Myometrial cell (primary cell): ENCODE data around the gene ELOA2. TPM values are rescaled to one million over a fixed set of nuclear protein-coding genes. Genes with fewer than 3 reads are reported as not detected.

Source experiments
- total RNA-seq: library from RNA; depleted of rRNA; stranded (reverse); fragments of >200 nt; gene quantifications from 2 replicates; pipeline ENCODE4 v1.2.3, GENCODE V29; 2015

Gene ELOA2, protein sequence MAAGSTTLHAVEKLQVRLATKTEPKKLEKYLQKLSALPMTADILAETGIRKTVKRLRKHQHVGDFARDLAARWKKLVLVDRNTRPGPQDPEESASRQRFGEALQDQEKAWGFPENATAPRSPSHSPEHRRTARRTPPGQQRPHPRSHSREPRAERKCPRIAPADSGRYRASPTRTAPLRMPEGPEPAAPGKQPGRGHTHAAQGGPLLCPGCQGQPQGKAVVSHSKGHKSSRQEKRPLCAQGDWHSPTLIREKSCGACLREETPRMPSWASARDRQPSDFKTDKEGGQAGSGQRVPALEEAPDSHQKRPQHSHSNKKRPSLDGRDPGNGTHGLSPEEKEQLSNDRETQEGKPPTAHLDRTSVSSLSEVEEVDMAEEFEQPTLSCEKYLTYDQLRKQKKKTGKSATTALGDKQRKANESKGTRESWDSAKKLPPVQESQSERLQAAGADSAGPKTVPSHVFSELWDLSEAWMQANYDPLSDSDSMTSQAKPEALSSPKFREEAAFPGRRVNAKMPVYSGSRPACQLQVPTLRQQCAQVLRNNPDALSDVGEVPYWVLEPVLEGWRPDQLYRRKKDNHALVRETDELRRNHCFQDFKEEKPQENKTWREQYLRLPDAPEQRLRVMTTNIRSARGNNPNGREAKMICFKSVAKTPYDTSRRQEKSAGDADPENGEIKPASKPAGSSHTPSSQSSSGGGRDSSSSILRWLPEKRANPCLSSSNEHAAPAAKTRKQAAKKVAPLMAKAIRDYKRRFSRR
- not detected in 2 replicates for total RNA-seq

DNA sequence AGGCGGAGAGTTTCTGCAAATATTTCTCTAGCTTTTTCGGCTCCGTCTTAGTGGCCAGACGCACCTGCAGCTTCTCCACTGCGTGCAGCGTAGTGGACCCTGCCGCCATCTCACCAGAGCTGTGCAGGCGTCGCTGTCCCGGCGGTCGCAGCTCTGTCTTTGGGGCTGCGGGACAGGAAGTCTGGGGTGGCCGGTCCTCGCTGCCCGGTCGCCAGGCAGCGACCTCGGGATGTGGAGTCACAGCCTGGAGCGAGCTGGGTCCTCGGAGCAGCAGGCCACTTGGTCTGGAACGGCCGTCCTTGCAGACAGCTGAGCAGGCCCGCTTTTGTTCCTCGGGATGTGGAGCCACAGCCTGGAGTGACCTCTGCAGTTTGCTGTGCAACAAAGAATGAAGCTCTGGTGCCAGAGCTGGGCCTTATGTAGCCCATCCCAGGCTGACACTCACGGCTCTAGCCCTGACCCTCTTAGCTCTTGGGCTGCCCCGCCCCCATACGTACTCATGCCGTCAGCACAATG, at the start of gene ELOA2:
Gene ELOA2 (minus strand): TSS at position 466 of the 516 bp plus-strand sequence. CDS start 357 bp downstream, at position 109.

Other genes with a start within 250 kb of the ELOA2 start
- gene PIAS2, start 118.1 kb downstream of the ELOA2 start, total RNA-seq, result 9.2 and 12.9 TPM in 2 replicates
- 0.86 and 1.4 TPM in 2 replicates for gene KATNAL2, start 118.0 kb downstream of the ELOA2 start, total RNA-seq
- gene HDHD2, start 114.9 kb upstream of the ELOA2 start, total RNA-seq, result 26.5 and 28.5 TPM in 2 replicates
- gene IER3IP1, start 140.7 kb upstream of the ELOA2 start, total RNA-seq, result 20.5 and 30.0 TPM in 2 replicates
- not detected in 2 replicates for gene SKOR2, start 216.0 kb upstream of the ELOA2 start, total RNA-seq